ENCODE measurements around the gene TMEM108.
A peak's percentile ranks its signal among the peaks of the same experiment; 100 is the strongest.

The TMEM108 gene

DNA sequence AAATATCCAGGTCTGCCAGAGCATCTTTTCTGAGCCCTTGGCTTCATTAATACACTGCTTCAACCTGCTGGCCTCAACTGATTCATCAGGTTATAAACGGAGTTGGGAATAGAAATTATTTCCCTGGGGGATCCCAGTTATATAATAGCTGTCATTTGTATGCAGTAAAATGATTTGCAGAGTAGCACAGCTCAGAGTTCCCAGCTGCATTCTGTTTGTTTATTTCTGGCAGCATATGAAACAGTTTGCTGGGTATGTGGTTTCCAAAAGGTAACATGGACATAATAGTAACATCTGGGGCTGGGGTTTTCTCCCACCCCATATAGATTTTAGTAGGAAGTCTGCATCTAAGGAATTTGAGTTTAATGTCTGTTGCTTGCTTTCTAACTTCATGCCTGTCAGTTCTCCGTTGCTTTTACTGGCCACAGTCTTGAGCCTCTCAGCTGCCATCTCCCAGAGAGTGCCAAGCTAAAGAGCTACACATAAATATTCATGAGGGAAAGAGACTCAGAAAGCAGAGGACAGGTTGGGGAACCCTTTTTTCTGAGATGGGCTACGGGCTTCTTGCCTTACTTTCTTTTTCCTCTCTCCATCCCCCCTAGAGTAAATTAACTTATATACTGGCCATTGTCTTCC is 124.6 kb downstream of the TMEM108 start:
- no peak for DNase-seq (ENCODE audit: low spot score)

DNA sequence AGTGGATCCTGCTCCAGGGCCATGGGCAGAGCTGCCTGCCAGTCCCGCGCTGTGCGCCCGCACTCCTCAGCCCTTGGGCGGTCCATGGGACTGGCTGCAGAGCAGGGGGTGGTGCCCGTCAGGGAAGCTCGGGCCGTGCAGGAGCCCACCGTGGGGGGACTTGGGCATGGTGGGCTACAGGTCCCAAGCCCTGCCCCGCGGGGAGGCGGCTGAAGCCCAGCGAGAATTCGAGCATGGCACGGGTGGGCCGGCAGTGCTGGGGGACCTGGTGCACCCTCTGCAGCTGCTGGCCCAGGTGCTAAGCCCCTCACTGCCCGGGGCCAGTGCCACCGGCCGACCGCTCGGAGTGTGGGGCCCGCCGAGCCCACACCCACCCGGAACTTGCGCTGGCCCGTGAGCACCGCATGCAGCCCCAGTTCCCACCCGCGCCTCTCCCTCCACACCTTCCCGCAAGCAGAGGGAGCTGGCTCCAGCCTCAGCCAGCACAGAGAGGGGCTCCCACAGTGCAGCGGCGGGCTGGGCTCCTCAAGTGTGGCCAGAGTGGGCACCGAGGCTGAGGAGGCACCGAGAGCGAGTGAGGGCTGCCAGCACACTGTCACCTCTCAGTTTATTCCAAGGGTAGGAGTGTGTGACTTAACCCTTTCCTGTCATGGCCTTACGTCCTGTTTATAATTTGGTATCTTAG is 129.3 kb downstream of the TMEM108 start:
- no peak for DNase-seq (ENCODE audit: low spot score)

DNA sequence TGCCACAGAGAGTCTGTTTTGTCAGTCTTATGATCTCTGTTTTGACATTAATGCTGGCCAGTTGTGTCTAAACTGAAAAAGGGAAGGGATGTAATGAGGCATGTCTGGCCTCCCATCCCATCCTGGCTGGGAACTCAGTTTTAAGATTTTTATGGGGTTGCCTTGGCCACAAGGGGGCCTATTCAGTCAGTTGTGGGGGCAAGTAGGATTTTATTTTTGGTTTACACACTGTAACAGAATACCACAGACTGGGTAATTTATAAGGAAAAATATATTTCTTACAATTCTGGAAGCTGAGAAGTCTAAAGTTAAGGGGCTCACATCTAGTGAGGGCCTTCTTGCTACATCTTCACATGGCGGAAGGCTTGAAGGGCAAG is 129.8 kb downstream of the TMEM108 start:
- DNase-seq (ENCODE audit: low spot score), result no peak

DNA sequence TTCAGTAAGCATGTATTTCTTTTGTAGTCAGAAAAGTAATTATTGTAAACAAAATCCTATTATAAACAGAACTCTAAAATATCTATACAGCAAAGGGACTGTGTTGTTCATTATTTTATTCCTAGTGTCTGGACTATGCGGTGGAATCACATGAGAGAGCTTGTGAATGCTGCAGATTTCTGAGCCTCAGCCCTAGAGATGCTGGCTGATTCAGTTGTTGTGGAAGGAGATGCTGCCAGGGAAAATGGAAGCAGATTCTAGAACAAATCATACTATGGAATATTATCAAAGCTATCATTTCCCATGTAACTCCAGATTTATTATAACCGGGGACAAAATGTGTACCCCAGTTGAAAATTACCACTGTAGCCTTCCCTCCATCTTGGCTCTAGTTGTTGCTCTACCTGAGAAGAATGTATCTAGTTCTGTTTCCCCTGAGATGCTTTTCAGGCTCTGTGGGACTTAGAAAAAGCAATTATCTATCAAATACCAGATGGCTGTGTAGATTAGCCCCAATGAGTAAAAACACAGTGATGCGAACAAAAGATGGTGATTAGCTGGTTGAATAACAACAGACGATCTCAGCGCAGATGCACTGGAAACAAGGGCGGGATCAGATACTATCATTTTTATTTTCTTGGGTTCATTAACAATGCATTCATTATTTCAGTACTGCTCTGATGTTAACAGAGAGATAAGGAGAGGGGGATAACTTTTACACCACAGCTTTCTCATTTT is 131.3 kb downstream of the TMEM108 start:
- no peak for DNase-seq (ENCODE audit: low spot score)

DNA sequence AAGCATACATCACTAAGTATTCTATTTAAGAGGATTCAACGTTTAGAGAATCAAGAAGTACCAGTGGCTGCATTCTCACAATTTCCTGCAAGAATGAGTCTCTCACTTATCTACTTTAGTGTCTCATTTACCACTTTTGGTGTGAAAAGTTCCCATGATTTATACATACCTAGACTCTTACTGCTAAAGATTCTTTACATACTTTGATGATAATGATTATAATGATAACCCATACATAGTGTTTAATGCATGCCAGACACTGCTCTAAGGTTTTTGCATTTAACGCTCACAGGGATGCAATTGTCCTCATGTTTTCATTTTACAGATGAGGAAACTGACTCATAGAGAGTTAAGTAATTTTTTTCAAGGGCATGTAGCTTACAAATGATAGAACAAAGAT is 133.6 kb downstream of the TMEM108 start:
- no peak for DNase-seq (ENCODE audit: low spot score)

DNA sequence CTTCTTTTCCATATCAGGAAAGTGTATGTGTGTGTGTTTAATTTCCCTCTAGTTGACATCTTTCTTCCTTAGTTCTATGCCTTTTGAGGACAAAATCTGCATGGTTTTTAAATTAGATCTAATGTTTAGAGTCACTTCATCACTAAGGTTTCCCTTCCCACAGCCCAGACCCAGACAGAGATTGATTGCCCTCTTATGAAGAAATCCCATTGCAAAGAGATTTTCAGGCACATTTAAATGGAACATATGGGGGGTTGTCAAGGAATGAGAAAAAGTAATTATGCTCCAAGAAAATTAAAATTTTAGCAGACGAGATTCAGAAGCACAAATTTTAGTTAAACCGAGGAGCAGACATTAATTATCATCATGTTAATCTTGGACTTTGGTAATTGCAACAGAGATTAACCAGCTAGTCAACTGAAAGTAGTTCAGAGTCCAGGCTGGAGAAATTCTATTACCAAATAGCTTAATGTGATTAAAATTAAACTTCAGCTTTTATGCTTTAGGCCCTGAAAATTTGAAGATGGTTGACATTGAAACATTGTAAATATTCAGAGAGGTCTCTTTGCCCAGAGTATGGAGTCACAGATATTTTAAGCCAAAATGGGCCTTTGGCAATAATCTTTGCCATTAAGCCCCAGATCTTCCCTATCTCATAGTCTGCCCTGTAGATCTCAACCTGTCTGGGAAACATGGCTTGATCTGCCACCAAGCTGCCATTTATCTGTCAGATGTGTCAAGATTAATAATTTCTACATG is 143.4 kb downstream of the TMEM108 start:
- DNase-seq (ENCODE audit: low spot score), result no peak

DNA sequence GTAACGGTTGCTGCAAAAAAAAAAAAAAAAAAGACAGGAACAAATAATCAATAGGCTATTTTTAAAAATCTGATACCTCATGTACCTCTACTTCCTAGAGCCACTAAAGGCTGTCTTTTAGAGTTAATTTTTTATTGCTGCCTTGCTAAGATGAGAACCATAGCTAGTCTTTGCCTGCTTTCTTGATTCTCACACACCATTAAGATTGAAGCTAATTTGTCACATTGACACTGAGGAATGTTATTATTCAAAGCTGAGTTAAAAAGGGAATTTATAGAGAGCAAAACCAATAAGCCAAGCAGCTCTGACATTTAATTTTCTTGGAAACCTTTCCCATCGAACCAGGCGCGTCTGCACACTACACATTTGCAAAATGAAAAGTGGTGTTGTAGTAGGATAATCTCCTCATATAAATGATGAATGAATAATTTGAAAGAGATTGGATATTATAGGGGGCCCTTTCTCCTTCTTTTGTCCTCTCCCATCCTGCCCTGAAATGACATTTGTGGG is 149.7 kb downstream of the TMEM108 start:
- DNase-seq (ENCODE audit: low spot score), result no peak

DNA sequence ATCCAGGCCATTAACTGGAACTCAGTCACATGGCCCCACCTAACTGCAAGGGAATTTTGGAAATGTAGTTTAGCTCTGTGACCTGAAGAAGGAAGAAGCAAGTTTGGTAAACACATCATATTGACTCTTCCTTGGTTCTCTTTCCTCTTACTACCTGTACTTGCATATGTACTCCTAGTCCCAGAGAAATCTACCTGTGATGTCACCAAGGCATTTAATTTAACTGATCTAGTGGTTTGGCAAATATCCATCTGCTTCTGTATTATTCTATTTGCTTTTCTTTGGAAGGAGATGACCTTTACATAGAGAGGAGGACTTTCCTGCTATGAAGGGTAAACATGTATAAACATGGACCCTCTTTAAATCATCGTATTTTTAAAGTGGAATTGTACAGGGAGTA is 150.8 kb downstream of the TMEM108 start:
- no peak for DNase-seq (ENCODE audit: low spot score)

DNA sequence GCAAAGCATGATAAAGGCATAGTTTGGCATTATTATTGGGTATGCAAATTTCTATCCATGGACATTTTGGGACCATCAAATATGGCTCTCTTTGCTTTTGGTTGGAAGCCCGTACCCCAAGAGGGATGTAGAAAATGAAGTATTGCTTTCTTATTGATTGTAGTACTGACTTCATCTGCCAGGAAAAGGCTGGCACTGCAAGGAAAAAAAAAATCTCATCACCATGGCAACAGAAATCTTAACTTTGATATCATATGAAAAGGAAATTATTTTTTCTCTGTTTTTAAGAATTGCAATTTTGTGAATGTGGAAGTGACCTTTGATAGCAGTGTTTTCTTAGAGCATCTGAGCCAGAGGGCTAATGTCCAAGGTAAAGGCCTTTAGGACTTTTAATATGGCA is 151.7 kb downstream of the TMEM108 start:
- DNase-seq (ENCODE audit: low spot score), result no peak

DNA sequence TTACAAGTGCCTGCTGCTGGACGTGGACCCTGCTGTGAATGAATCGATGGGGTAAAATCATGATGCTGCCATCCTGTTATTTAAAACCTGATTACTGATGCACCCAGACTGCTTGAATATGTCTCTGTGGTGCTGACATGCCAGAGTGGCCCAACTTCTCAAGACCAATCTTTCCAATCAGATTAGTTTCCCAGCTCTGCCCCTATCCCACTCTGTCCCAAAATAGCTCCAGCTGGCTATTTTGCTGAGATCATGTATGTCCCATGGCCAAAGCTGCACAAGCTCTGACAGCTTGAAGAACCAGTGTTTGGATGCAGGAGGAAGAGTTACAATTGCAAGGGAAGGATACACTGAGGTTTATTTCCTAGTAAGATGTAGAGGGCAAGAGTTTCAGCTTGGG is 153.6 kb downstream of the TMEM108 start:
- no peak for DNase-seq (ENCODE audit: low spot score)

DNA sequence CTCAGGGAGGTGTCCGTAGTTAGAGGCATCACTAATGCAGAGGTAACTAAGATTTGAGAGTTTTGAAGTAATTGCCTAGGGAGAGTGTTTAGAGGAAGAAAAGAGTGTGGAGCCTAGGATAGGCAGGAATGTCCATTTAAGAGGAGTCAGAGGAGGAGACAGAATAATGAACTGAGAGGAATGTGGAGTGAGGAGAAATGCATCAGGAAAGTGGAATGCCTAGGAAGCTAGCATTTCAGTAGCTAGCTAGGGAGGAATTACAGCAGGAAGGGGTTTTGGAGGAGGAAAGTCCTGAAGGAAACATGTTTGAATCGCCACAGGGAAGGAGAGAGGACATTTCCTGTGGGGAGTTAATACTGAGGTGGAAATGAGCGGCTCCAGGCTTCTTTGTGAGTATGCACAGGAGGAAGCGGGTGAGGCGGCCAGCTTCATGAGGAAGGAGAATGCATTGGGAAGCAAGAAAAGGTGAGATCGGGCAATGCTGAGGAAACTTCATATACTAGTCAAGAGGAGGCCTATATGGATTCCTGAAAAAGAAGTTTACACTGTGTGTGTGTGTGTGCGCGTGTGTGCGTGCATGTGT is 154.3 kb downstream of the TMEM108 start:
- DNase-seq (ENCODE audit: low spot score), result no peak

DNA sequence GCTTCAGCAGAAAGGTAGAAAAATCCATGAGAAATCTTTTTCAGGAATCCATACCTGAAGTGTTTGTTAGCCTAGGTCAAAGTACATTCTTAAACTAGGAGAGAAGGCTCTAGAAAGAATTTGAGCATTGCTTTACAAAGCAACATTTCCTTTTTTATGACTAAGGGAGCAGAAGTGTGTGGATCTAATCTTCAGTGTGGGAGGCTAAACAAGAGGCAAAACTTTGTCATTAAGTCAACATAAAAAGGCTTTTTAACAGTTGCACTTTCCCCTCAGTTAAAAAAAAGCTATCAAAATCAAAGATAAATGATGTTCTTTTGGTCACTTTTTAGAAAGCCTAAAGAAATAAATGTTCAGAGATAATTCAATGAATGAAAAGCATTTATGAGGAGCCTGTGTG is 154.8 kb downstream of the TMEM108 start:
- DNase-seq (ENCODE audit: low spot score), result no peak

DNA sequence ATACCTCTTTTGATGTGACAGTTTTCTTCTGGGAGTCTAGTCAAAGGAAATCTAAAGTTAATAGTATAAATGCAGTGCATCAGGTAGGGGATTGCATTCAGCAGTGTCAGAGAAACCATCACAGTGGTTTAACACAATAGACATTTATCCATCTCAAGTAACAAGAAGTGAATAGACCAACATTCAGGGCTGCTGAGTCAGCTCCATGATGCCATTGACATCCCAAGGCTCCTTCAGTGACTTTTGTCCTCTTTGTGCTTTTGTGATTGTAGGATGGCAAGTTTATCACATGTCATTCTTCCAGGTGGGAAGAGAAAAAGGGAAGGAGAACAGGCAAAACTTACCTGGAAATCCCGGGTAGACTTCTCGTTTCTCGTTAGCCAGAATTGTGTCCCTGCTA is 158.3 kb downstream of the TMEM108 start:
- no peak for DNase-seq (ENCODE audit: low spot score)

DNA sequence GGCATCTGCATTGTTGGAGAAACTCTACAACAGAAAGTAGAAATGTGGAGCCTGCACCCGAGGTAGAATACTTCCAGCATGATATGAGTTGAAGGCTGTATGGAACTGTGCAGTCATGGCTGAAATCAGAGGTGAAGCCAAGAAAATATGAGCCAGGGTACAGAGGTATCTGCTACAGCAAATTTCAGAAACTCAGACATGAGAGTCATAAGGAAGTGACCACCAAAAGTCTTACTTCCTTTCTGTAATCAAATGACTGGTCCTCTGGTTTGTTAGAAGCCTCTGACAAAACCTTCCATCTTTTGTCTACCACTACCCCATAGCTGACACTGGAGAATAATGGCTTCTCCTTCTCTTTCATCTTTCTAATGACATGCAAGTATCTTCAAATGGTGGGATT is 159.4 kb downstream of the TMEM108 start:
- no peak for DNase-seq (ENCODE audit: low spot score)

DNA sequence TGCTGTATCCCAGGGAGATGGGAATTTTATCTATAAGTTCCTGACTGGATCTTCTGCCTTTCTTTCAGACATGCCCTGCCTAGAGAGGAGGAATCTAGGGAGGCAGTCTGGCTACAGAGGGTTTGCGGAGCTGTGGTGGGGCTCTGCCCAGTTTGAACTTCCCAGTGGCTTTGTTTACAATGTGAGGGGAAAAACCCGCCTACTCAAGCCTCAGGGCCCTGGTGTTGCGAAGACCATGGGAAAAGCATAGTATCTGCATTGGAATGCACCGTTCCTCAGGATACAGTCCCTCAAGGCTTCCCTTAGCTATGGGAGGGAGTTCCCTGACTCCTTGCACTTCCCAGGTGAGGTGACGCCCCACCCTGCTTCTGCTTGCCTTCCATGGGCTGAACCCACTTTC is 168.7 kb downstream of the TMEM108 start:
- DNase-seq (ENCODE audit: low spot score), result no peak

DNA sequence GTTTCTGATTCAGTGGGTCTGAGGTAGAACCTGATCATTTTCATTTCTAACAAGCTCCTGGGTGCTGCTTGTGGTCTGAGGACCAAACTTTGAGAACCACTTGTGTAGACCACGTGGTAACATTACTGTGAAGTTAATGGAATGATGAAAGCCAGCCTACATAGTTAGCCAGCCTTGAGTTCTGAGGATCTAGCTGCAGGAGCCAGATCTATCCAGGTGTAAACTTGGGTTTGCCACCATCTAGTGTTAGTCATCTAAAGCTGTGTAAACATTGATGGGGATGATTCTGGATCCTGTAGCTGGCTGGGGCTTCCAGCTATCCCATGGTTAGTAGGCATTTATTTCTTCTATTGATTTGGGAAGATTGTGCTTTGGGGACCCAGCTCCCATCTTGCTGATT is 170.0 kb downstream of the TMEM108 start:
- no peak for DNase-seq (ENCODE audit: low spot score)

DNA sequence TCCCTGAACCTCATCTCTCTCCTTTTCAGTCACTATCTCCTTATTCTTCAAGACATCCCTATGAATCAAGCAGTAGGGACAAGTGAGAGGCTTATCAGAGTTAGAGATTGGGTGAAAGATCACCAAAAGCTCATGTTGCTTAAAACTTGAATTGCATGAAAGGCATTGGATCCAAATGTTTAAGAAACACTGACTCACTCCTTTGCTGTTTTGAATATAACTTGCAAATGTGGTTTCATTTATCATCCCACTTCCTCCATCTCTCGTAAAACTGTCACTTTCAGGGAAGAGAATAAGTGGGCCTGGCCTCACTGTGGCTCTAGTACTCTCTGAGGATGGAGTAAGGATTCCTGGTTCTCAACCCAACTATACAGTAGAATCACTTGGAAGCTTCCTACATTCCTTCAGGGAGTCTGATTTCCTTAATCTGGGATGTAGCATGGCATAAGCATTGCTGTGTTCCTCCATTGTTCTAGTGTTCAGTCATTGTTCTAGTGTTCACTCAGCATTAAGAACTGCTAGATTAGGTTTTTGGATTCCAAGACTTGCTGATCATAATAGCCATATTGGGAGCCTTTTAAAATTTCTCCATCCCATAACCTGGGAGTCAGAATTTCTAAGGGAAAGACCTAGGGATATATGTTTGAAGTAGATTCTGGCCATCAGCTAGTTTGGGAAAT is 171.8 kb downstream of the TMEM108 start:
- peak; percentile 42 for DNase-seq (ENCODE audit: low spot score)

DNA sequence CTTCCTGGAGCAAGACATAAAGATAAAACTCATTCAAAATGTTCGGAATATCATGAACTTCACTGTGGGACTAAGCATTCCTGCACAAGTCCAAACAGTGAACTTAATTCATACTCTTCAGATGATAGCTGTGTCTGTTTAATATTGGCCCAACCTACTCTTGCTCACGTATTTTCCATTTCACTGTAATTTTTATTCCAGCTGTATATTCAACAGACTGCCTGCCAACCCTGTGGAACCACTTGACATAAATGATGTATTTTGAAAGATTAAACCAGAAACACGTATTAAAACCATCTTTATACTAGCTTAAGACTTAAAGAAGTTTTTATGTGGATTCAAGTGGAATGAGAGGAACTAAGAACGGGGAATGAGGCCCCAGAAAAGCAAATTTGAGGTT is 172.5 kb downstream of the TMEM108 start:
- no peak for DNase-seq (ENCODE audit: low spot score)

DNA sequence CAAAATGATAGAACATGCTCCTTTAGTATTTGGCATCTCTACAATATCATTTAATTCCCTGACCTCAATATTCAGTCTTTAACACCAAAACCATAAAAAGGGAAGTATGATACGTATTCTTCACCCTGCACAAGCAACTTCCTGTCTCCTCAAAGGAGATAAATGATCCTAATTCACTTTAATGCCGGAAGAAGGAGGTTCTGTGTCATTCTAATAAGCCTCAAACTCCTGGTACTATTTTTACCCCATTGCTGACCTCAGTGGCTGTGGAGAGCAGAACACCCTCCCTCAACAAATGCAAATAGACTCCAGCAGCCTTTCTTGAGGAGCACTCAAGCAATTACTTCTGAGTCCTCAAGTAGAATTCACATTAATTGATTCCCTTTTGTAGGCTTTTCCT is 173.3 kb downstream of the TMEM108 start:
- peak; percentile 19 for DNase-seq (ENCODE audit: low spot score)

DNA sequence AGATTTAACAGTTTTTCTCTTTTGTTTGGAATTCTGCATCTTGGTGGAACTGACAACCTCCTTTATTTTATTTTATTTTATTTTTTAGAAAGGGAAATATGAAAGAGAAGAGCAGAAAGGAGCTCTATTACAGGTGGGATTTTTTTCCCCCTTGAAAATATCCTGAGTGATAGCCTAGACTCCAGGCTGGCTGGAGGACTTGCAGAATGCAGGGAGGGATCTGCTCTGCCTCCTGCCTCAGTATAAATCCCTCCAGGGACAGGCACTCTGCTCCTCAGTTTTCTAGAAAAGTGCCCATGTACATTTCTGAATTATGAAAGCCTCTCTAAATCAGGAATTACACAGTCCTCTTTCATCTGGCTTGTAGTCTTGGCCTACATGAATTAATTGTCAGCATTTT is 173.7 kb downstream of the TMEM108 start:
- DNase-seq (ENCODE audit: low spot score), result no peak

DNA sequence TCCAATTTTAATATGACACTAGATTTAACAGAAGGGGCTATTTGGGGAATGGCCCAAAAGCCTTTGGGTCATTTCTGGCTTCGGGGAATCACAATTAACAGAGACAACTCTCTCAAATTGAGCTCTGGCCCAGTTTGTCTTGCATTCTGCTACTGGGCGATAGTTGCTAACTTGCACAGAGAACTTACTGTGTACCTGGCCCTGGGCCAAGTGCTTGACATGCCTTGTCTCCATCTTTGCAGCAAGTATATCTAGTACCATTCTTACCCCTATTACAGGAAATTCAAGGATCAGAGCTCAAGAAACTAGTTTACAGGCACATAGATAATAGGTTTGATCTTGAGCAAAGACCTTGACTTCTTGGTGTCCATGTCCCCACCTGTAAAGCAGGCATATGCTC is 175.7 kb downstream of the TMEM108 start:
- no peak for DNase-seq (ENCODE audit: low spot score)

DNA sequence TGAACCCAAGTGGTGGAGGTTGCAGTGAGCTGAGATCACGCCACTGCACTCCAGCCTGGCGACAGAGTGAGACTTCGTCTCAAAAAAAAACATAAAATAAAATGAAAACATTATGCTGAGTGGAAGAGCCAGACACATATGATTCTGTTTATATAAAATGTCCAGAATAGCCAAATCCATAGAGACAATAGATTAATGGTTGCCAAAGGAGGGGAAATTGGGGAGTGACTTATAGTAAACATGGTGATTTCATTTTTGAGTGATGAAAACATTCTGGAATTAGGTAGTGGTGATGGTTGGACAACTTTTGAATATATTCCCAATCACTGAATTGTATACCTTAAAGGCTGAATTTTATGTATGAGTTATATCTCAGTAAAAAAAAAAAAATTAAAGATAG is 189.6 kb downstream of the TMEM108 start:
- no peak for DNase-seq (ENCODE audit: low spot score)
